Suppressor macrophage treated with lipopolysaccharide for 4 hours (primary cell): Measurements from ENCODE around the gene C16orf87.
"Not testable (repeated sequence)": the region's sequence is repeated elsewhere in the genome, so short reads cannot be mapped to it uniquely, and the experiment has no call there.

Experiments used
- DNase-seq: peaks from one replicate; pipeline ENCODE4 v3.0.0-alpha.2; 2020

Gene C16orf87, protein sequence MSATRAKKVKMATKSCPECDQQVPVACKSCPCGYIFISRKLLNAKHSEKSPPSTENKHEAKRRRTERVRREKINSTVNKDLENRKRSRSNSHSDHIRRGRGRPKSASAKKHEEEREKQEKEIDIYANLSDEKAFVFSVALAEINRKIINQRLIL

DNA sequence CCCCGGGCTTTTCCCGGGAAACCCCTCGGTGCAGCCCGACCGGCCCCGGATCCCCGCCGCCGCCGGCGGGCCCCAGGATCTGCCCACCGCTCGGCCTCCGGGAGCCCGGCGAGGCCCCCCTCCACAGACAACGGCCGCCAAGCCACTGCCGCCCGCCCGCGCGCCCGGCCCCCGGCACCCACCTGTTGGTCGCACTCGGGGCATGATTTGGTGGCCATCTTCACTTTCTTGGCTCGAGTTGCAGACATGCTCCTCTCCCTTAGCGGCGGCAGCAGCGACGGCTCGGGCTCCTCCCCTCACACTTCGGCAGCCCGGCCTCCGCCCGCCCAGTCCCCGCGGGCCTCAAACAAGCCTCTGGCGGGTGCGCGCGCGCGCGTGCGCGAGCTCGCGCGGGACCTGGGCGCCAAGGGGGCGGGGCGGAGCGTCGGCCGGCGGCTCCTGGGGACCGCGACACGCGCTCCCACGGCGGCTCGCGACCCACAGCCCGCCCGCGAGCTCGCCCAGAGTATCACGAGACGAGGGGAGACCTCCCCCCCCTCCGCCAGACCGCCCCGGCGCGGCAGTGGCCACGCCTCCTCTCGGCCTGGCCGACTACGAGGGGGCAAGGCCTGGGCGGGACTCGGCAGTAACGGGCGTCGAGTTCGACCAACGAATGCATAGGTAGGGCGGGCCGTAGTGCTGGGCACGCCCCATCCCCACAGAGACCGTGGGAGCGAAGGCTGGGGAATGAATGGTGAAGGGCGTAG lies at the start of gene C16orf87:
TSS of gene C16orf87 (minus strand) at position 279 of the 746 bp plus-strand sequence. CDS start at position 248, 31 bp downstream.
- DNase-seq: peak; percentile 97

DNA sequence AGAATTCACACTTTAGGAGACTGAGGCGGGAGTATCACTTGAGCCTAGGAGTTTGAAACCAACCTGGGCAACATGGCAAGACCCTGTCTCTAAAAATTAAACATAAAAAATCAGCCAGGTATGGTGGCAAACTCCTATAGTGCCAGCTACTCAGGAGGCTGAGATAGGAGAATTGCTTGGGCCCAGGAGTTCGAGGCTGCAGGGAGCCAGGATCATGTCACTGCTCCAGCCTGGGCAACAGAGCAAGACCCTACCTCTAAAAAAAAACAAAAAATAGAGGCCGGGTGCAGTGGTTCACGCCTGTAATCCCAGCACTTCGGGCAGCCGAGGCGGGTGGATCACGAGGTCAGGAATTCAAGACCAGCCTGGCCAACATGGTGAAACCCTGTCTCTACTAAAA lies 44.3 kb upstream of the C16orf87 start:
- no peak for DNase-seq

DNA sequence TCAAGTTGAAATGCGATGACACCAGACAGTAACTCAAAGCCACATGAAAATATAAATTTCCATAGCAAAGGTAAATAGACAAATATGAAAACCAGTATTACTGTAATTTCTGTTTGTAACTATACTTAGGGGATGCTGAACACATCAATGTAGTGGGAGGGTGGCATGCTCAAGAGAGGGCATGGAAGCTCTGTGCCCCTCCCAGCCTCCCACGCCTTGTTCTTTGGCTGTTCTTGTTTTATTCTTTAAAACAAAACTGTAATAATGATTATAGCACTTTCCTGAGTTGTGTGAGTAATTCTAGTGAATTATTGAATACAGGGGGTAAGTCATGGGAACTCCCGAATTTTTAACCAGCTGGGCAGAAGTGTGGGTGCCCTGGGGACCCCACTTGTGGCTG lies 42.2 kb upstream of the C16orf87 start:
- no peak for DNase-seq

DNA sequence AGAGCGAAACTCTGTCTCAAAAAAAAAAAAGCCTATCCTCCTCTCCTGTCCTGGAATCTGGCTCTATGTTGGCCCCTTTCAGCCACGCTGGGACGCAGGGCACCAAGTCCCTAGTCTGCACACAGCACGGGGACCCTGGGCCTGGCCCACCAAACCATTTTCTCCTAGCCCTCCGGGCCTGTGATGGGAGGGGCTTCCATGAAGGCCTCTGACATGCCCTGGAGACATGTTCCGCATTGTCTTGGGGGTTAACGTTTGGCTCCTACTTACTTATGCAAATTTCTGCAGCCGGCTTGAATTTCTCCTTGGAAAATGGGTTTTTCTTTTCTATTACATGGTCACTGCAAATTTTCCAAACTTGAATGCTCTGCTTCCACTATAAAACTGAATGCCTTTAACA lies 40.6 kb upstream of the C16orf87 start:
- DNase-seq: no peak

DNA sequence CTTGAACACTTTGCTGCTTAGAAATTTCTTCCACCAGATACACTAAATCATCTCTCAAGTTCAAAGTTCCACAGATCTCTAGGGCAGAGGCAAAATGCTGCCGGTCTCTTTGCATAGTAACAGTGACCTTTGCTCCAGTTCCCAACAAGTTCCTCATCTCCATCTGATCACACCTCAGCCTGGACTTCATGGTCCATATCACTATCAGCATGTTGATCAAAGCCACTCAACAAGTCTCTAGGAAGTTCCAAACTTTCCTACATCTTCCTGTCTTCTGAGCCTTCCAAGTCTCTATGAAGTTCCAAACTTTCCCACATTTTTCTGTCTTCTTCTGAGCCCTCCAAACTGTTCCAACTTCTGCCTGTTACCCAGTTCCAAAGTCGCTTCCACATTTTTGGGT lies 37.9 kb upstream of the C16orf87 start:
- DNase-seq: not testable (repeated sequence)

DNA sequence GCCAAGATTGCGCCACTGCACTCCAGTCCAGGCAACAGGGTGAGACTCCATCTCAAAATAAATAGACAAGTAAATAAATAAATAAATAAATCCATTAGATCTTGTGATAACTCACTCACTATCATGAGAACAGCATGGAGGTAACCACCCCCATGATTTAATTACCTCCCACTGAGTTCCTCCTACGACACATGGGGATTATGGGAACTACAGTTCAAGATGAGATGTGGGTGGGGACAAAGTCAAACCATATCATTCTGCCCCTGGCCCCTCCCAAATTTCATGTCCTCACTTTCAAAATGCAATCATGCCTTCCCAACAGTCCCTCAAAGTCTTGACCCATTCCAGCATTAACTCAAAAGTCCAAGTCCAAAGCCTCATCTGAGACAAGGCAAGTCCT lies 36.5 kb upstream of the C16orf87 start:
- DNase-seq: not testable (repeated sequence)

DNA sequence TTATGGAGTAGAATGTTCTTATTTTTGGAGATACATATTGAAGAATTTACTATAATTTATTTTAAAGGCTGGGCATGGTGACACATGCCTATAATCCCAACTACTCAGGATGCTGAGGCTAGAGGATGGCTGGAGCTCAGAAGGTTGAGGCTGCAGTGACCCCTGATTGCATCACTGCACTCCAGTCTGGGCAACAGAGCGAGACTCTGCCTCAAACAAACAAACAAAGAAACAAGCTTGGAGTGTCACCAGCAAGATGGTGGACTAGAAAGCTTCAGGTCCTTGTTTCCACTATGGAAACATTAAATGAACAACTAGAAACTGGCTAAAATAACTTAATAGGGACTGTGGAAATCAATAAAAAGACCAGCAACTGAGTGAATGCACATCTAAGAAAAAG lies 35.3 kb upstream of the C16orf87 start:
- no peak for DNase-seq

DNA sequence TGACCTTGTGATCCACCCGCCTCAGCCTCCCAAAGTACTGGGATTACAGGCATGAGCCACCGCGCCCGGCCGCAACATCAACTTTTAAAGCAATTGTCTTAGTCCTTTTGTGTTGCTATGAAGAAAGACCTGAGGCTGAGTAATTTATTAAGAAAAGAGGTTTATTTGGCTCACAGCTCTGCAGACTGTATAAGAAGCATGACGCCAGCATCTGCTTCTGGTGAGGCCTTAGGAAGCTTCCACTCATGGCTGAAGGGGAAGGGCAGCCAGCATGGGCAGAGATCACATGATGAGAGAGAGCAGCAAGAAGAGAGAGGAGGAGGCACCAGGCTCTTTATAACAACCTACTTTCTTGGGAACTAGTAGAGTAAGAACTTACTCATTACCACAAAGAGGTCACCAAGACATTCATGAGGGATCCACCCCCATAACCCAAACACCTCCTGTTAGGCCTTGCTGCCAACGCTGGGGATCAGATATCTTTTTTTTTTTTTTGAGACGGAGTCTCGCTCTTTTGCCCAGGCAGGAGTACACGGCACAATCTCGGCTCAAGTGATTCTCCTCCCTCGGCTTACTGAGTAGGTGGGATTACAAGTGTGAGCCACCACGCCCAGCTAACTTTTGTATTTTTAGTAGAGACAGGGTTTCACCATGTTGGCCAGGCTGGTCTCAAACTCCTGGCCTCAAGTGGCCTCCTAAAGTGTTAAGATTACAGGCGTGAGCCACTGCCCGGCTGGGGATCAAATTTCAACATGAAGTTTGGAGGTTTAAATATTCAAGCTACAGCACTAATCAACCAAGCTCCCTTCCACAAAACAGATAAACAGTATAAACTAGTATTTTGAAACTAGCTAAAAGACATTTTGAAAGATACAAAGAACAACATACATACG lies 31.8 kb upstream of the C16orf87 start:
- no peak for DNase-seq

DNA sequence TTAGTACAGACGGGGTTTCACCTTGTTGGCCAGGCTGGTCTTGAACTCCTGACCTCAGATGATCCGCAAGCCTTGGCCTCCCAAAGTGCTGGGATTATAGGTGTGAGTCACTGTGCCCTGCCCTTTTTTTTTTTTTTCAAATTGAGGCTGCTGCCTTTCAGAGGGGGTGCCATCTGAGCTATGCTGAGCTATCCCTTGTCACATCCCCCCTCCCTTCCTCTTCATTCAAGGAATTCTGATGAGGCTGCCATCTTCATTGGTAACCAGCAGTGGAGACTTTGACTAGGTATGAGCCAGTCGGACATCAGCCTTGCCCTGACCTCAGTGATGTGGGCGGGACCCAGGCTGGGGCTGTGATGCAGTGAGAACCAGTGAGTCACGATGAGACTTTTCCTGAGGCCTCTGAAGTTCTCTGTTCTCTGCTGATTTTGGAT lies 28.8 kb upstream of the C16orf87 start:
- DNase-seq: peak; percentile 87

DNA sequence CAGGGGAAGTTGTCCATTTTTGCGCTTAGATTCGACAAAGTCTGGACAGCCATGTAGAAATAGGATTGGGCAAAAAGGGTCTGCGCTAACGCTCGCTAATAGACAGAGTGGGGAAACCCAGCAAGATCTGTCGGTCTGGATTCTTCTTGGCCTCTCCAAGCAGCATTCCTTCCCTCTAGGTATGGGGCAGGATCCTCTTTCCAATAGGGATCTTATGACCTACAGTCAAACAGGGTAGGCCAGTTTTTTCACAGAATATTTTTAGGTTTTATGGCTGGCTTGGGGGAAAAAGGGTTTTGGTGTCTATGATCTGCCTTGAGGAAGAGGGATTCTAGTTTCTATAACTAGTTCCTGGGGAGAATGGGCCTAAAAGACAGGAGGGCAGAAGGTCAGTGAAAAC lies 27.2 kb upstream of the C16orf87 start:
- DNase-seq: no peak

DNA sequence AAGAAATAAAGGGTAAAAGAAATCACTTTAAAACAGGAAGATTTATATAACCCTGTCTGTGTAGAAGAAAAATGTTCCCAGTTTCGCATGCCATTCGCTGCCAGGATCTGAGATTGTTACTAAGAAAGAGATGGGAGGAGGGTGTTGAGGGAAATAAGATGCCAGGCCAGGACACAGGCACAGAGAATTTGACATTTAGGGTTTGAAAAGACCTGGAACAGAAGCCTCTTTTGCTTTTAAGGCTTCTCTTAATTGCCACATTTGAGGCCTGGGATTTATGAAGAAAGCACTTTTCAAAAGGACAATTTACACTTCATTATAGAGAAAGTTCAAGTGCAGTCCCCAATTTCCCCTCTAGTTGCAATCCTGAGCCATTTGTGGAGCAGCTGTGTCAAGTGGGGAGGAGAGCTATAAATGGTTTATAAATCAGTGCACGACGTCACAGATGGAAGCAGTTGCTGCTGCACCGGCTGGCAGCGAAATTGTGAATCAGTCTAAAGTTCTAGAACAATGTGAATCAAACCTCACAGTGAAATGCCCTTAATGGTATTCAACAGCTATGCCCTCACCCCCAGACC lies 26.5 kb upstream of the C16orf87 start:
- DNase-seq: peak; percentile 30

DNA sequence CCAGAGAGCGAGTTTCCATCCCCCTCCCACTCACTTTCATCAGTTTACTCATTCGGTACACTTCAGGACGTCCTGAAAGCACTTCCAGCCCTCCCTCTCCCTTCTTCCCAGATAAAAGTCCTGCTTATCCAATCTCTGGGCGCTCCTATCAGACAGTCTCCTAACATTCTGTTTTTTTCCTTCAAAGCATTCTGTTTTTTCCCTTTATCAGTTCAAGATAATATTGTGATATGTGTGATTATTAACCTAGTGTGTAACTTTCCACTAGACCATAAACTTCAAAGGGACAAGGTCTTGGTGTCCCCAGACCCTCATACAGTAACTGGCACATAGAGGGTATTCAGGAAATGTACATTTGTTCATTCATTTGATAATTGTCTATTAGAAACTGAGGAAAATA lies 24.4 kb upstream of the C16orf87 start:
- DNase-seq: no peak

DNA sequence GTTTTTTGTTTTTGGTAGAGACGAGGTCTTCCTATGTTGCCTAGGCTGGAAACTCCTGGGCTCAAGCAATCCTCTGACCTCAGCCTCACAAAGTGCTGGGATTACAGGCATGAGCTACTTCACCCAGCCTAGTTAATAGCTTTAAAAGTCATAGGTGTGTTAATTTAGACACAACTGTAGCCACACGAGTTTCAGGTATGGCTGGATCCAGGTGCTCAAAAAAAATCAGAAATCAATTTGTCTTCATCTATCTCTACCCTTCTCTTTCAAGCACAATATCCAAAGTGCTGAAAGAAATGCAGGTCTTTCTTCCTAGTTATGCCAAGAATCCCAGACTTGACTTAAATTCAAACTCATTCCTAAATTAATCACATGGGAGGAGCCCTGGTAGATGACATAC lies 23.9 kb upstream of the C16orf87 start:
- DNase-seq: no peak

DNA sequence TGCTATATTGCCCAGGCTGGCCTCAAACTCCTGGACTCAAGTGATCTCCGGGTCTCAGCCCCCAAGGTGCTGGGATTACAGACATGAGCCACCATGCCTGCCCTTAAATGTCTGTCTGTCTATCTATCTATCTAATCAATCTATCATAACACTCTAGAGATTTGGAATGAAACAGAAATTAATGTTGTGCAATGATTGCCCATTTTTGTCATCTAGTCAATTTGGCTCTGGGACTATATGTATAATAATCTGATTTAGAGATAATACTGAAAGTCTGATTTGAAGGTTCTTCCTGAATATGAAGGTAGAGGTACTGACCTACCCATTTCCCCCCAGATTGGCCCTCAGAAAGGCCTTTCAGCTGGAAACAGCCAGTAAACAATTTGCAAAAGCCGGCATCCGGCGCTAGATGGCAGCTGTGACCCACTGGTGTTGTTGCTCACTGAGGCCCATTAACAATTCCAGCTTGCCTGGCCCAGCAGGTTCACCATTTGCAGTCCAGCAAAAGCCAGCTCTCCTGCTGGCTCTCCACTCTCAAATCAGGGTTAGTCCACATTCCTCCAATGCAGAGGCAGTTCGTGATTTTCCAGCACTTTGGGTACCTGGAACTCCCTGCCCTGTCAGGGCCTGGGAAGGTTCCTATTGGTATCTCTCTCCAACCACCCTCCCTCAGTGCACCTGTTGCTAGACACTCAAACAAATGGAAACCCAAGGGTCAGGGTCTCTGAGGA lies 22.9 kb upstream of the C16orf87 start:
- peak; percentile 75 for DNase-seq

DNA sequence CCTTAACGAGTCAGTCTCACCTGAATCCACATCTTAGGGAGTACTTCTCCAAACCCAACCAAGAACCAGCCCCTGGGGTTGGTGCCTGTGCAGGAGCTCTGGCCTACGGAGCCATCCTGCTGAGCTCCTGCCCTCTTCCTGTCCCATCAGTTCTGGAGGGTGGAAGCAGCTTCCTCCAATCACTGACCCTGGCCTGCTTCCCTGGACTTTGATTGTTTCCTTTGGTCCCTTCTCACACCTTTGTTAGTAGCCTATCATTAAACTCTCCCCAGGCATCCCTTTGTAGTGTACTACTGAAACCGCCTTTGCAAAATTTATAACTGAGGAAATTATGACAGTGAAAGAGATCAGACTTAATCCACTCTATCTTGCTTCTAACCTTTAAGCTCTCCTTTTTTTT lies 21.1 kb upstream of the C16orf87 start:
- no peak for DNase-seq

DNA sequence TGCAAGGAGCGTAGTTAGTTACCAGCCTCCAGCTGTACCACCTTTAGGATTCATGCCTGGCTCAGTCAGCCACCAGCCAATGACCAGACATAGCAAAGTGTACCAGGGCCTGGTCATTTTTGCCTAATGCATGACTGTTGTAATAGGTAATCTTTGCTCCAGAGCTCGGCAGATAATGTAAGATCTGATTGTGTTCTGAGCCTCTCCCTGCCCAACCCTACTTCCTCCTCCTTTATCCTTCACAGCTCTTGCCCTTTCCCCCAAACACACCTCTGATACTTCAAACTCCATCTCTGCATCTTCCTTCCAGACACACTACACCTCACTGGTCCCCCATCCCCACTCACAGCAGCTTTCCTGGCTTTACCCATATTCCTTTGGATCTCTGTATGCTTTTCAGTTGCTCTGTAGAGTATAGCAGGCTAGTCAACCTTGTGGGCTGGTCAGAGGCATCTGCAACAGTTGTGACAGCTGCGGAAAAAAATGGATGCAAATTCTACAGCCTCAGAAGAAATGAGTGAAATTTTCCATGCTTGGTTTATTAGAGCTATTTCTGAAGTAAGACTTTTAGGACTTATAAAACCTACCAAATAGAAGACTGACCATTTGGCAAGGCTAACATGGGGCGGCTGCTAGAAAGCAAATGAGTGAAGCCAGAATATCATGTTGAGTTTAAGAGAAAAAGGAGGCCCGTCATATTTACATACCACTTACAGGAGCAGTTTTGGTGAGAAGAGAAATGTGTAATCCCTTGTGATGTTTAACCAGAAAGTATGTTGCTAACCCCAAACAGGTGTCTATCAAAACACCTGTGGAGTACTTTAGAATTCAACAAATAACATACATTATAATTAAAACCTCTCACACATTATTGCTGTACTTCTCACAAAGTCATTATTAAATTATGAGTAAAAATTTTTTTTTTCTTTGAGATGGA lies 19.9 kb upstream of the C16orf87 start:
- DNase-seq: no peak

DNA sequence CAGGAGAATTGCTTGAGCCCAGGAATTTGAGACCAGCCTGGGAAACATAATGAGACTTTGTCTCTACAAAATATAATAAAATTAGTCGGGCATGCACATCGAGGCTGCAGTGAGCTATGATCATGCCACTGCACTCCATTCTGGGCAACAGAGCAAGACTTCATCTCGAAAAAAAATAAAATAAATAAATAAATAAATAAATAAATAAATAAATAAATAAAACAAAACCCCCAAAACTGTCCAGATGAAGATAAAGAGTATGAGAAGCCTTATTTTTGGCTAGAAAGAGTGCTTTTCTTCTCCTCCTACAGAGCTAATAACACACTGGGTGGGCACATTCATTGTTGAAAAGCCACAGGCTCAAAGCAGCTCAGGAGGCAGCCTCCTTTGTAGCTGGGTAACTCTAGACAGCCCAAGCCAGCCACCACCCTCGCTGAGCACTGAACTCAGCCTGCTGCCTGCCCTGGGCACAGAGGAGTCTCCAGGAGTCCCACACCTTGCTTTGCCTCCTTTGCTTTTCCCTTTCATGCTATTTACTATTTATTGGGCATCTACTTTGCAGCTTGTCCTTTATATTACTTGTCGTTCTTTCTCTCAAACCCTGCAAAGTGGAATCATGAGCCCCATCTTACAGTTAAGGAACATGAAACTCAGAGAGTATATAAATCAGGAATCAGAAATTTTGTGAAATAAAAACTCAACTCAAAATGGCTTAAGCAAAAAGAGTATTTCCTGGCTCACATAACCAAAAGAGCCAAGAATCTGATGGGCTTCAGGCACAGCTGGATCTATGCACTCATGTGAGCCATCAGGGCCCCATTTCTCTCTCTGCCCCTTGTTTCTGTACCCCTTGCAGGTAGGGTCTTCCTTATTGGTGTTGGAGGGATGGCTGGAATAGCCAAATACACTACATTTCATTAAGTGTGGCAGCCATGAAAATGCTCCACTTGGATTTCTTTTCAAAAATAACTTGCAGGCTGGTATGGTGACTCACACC lies 18.1 kb upstream of the C16orf87 start:
- no peak for DNase-seq

DNA sequence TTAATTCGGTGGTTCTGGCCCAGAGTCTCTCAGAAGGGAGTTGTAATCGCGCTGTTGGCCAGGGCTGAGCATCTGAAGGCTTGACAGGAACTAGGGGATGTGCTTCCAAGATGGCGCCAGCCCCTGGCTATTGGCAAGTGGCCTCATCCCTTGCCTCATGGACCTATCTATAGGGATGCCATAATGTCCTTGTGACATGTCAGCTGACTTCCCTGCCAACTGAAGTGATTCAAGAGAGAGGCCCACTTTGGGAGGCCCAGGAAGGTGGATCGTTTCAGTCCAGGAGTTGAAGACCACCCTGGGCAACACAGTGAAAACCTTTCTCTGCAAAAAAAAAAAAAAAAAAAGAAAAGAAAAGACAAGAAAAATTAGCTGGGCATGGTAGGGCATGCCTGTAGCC lies 15.0 kb upstream of the C16orf87 start:
- no peak for DNase-seq

DNA sequence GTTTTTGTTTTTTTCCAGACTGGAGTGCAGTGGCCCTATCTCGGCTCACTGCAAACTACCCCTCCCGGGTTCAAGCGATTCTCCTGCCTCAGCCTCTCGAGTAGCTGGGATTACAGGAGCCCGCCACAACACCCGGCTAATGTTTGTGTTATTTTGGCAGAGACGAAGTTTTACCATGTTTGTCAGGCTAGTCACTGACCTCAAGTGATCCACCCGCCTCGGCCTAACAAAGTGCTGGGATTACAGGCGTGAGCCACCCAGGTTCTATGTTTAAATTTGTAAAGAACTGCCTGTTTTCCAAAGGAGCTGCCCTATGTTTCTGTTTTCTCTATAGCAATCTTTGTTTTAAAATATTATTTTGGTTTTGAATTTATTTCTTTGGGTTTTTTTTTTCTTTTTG lies 13.8 kb upstream of the C16orf87 start:
- DNase-seq: no peak
